ENCODE results near the gene TSFM.

DNA sequence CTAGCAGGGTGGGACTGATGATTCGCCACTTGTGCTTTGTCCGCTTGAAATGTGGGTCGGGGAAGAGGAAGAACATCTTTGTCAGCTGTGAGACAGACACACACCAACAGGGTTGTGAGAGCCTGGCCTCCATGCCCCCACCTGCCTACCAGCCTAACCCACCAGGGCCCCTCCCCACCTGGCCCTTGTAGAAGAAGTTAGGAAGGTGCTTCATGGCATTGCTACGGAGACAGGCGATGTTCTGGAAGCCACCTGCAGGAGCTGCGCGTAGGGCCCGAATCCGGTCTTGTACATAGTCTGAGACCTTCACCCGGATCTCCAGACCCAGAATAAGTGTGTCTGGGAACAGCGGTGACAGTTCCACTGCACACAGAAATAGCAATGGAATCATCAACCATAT, 13.0 kb upstream of the TSFM start:
- TF ChIP-seq, protein P1, sequence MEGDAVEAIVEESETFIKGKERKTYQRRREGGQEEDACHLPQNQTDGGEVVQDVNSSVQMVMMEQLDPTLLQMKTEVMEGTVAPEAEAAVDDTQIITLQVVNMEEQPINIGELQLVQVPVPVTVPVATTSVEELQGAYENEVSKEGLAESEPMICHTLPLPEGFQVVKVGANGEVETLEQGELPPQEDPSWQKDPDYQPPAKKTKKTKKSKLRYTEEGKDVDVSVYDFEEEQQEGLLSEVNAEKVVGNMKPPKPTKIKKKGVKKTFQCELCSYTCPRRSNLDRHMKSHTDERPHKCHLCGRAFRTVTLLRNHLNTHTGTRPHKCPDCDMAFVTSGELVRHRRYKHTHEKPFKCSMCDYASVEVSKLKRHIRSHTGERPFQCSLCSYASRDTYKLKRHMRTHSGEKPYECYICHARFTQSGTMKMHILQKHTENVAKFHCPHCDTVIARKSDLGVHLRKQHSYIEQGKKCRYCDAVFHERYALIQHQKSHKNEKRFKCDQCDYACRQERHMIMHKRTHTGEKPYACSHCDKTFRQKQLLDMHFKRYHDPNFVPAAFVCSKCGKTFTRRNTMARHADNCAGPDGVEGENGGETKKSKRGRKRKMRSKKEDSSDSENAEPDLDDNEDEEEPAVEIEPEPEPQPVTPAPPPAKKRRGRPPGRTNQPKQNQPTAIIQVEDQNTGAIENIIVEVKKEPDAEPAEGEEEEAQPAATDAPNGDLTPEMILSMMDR (IDR thresholded peaks at IDR 0.05; ENCODE audit: low read length) = no peak
- TF ChIP-seq EZH2phosphoT487 (IDR thresholded peaks at IDR 0.05; ENCODE audit: low read length) (no peak), EZH2 (optimal IDR thresholded peaks at IDR 0.05; ENCODE audit: low read depth, low read length) (no peak)

Measured in MM.1S (cell line).